Mammary epithelial cell (primary cell): ENCODE measurements around the gene ATP6V1D.

Experiments used
- CTCF ChIP-seq, 2 donors: IDR thresholded peaks in 1 of 2; conservative IDR thresholded peaks in 1 of 2; 2 replicates each; pipeline ENCODE4 v1.5.1; 2011 to 2012; ENCODE audit warnings: inconsistent platforms in 2 of 2, low read length in 2 of 2, mild to moderate bottlenecking in 2 of 2, control low read depth in 1 of 2, low read depth in 1 of 2; ENCODE audit not compliant: insufficient read depth in 1 of 2; ENCODE audit errors: extremely low read depth in 1 of 2
- EZH2 ChIP-seq: IDR thresholded peaks from 2 replicates; pipeline ENCODE4 v1.6.1; 2012; ENCODE audit warnings: low read length, inconsistent platforms, borderline replicate concordance

- no peak for TF ChIP-seq CTCF (conservative IDR thresholded peaks at IDR 0.05 in 1 of 2, IDR thresholded peaks at IDR 0.05 in 1 of 2; ENCODE audit: extremely low read depth in 1 of 2, insufficient read depth in 1 of 2, low read depth in 1 of 2, low read length in 2 of 2)
- TF ChIP-seq EZH2 = no peak
Observed at GRCh38 chr14:67365476-67365875, 5.9 kb upstream of the ATP6V1D start.
